AG09309 (cell line): ENCODE results near the gene MBOAT7.

Experiments
- DNase-seq: peaks from one replicate; pipeline ENCODE4 v3.0.0-alpha.2; 2010; ENCODE audit warnings: low read depth
- H3K4me3 ChIP-seq: 2 replicates; pipeline ENCODE4 v1.5.1; 2011; ENCODE audit warnings: mild to moderate bottlenecking, low read depth, low read length, moderate library complexity; ENCODE audit not compliant: control insufficient read depth
- CTCF ChIP-seq: IDR thresholded peaks from 2 replicates; pipeline ENCODE4 v1.5.1; 2011; ENCODE audit warnings: mild to moderate bottlenecking, low read depth, low read length, inconsistent platforms; ENCODE audit not compliant: insufficient read depth, control insufficient read depth; ENCODE audit errors: missing control alignments

The MBOAT7 gene

GRCh38 chr19:54138489-54139256 is 50.7 kb downstream of the MBOAT7 start:
- no peak for DNase-seq
- no peak for TF ChIP-seq CTCF
- peak overlapping the region; percentile 66 for H3K4me3 ChIP-seq

DNA sequence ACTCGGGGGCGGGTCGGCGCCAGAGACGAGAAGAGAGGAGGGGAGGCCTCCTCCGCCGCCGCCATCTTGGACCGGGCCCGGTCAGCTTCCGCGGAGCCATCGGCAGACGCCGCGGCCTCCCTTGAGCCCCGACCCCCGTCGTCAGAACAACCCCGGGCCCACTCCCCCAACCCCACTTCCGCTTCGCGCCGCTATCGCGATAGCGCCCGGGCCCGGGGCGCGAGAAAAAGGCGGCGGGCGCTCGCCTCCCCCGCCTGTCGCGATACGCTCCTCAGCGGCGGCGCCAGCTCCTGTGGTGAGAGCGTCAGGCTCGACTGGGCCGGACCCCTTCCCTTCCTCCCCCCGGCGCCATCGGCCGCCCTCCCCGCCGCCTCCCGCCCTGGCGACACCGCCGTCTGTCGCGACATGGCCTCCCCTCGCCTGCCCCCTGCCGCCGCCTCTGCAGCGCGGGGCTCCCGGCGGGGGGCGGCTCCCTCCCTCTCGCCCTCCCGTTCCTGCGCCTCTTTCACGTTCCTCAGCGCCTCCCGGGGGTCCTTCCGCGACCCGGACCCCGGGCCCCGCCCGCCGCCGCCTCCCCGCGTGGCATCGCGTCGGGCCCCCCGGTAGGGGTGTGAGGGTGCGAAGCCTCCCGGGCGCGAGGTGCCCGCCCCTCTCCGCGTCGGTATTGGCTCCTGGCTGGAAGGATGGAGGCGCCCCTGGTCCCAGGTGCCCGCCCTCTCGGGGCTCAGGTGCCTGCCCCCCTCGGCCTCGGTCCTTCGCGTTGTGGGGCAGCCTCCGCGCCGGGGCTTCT is 51.5 kb downstream of the MBOAT7 start, which contains the start of gene CNOT3:
Gene CNOT3, plus strand, starts transcription at position 64 of the 790 bp plus-strand sequence. CDS start 5,217 bp downstream, outside the sequence.
- H3K4me3 ChIP-seq: peak within 1 kb of the TSS; percentile 66
- DNase-seq: no peak
- TF ChIP-seq CTCF: peak; percentile 8

GRCh38 chr19:54136864-54137698 is 52.3 kb downstream of the MBOAT7 start:
- H3K4me3 ChIP-seq: peak overlapping the region; percentile 66
- TF ChIP-seq CTCF: no peak
- peak; percentile 100 for DNase-seq

- no peak for DNase-seq
- H3K4me3 ChIP-seq: peak overlapping the region; percentile 31
- no peak for TF ChIP-seq CTCF
Observed at GRCh38 chr19:54136086-54136863, 53.1 kb downstream of the MBOAT7 start.

DNA sequence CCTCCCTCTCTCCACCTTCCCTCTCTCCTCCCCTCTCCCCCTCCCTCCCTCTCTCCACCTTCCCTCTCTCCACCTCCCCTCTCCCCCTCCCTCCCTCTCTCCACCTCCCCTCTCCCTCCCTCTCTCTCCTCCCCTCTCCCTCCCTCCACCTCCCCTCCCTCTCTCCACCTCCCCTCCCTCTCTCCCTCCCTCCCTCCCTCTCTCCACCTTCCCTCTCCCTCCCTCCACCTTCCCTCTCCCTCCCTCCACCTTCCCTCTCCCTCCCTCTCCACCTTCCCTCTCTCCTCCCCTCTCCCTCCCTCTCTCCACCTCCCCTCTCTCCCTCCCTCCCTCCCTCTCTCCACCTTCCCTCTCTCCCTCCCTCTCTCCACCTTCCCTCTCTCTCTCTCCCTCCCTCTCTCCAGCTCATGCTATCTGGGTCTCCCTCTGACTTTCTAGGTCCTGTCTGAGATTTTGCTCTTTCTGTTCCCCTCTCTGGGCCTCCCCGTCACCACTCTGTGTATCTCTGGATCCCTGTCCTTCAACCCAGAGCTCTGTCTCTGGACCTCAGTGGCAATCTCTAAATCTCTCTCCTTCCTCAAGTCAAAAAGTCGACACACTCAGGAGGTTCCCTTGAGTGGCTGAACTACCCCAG is 55.3 kb downstream of the MBOAT7 start:
- H3K4me3 ChIP-seq: no peak overlapping the region
- no peak for TF ChIP-seq CTCF
- no peak for DNase-seq
